Calu3 (cell line): ENCODE data around the gene FMNL1. TPM values are rescaled to one million over a fixed set of nuclear protein-coding genes. Genes with fewer than 3 reads are reported as not detected.
A peak's percentile ranks its signal among the peaks of the same experiment; 100 is the strongest.

Experiments
- BruUV-seq: library from RNA; stranded (reverse); fragments of 400-500 nt; replicated peaks from 2 replicates; lab custom pipeline; 2021; lab: Mats Ljungman, UMichigan
- CTCF ChIA-PET: fragments of 300-600 bp; sonication (Branson Sonifier 250); formaldehyde crosslinking; loops from one replicate; lab custom pipeline; 2022; ENCODE audit warnings: antibody characterized with exemption; lab: Charles Lee
- DNase-seq: peaks from one replicate; pipeline ENCODE4 v3.0.0; 2022
- H3K27ac Mint-ChIP-seq: one replicate; pipeline ENCODE4 v1.8.0; 2022; ENCODE audit warnings: mixed read lengths; ENCODE audit not compliant: unreplicated experiment
- H3K27me3 Mint-ChIP-seq: one replicate; pipeline ENCODE4 v1.8.0; 2022; ENCODE audit warnings: mixed read lengths; ENCODE audit not compliant: unreplicated experiment
- H3K36me3 Mint-ChIP-seq: one replicate; pipeline ENCODE4 v1.8.0; 2022; ENCODE audit warnings: mild to moderate bottlenecking, moderate library complexity, mixed read lengths; ENCODE audit not compliant: insufficient read depth, unreplicated experiment
- H3K4me1 Mint-ChIP-seq: one replicate; pipeline ENCODE4 v1.8.0; 2022; ENCODE audit warnings: mild to moderate bottlenecking, low read depth, mixed read lengths; ENCODE audit not compliant: unreplicated experiment
- H3K4me3 Mint-ChIP-seq: one replicate; pipeline ENCODE4 v1.8.0; 2022; ENCODE audit warnings: mild to moderate bottlenecking, low read depth, moderate library complexity, mixed read lengths; ENCODE audit not compliant: unreplicated experiment
- H3K9me3 Mint-ChIP-seq: one replicate; pipeline ENCODE4 v1.8.0; 2022; ENCODE audit warnings: low read depth, mixed read lengths; ENCODE audit not compliant: unreplicated experiment
- CTCF ChIP-seq: fragments of 200-600 bp; IDR thresholded peaks from one replicate; pipeline ENCODE4 v1.8.0; 2022; ENCODE audit warnings: antibody characterized with exemption; ENCODE audit not compliant: unreplicated experiment
- intact Hi-C: fragments of 100-400 bp; cut with micrococcal nuclease; formaldehyde crosslinking; loops from one replicate; pipeline ENCODE4 v1.10.0; 2022; ENCODE audit not compliant: unreplicated experiment
- total RNA-seq: library from RNA; stranded (reverse); gene quantifications from 2 replicates; pipeline ENCODE4 v1.2.3, GENCODE V29; 2022

FMNL1 gene
- total RNA-seq, 1 experiment from 2014 or later = 9.6 TPM

GRCh38 chr17:45296833-45297124 lies 75.1 kb downstream of the FMNL1 start:
- H3K27me3 Mint-ChIP-seq = no peaks in the 10 kb centered on the region
- no TSS peak for BruUV-seq
- intact Hi-C loops = no loop called here
- H3K9me3 Mint-ChIP-seq = no peaks in the 10 kb centered on the region
- TF ChIP-seq CTCF = no peak
- H3K4me1 Mint-ChIP-seq = peaks cover 74% of the 10 kb centered on the region
- DNase-seq = no peak
- CTCF ChIA-PET = interaction anchor here (1.3 kb wide), 1 partner anchor 16 kb away, joined by 3 read pairs; no protein-coding TSS in a partner anchor
- no peak overlapping the region for H3K4me3 Mint-ChIP-seq
- peak overlapping the region; percentile 28 for H3K27ac Mint-ChIP-seq
- H3K36me3 Mint-ChIP-seq = peaks cover 42% of the 10 kb centered on the region

Other genes with a start within 250 kb of the FMNL1 start
- gene DCAKD, start 170.3 kb upstream of the FMNL1 start, total RNA-seq = 20.5 and 21.7 TPM in 2 replicates
- 185 and 216 TPM in 2 replicates for gene NMT1, start 160.6 kb upstream of the FMNL1 start, total RNA-seq
- gene PLCD3, start 89.4 kb upstream of the FMNL1 start, total RNA-seq = 34.4 and 64.3 TPM in 2 replicates
- 21.8 and 23.2 TPM in 2 replicates for gene ACBD4, start 86.2 kb upstream of the FMNL1 start, total RNA-seq
- 57.2 and 64.7 TPM in 2 replicates for gene HEXIM1, start 73.4 kb upstream of the FMNL1 start, total RNA-seq
- gene HEXIM2, start 60.0 kb upstream of the FMNL1 start, total RNA-seq = 16.3 and 17.1 TPM in 2 replicates
- 0.85 and 0.88 TPM in 2 replicates for gene SPATA32, start 40.2 kb downstream of the FMNL1 start, total RNA-seq
- gene MAP3K14, start 95.1 kb downstream of the FMNL1 start, total RNA-seq = 26.7 and 33.2 TPM in 2 replicates
- gene ARHGAP27, start 211.0 kb downstream of the FMNL1 start, total RNA-seq = 104 and 125 TPM in 2 replicates